GM23248 (cell line): ENCODE data around the gene VANGL2.

Experiments
- EZH2 ChIP-seq: fragments of 200-600 bp; sonication (generic); IDR thresholded peaks from 2 replicates; pipeline ENCODE4 v1.6.1; 2018; ENCODE audit warnings: antibody characterized with exemption, mild to moderate bottlenecking; ENCODE audit not compliant: insufficient read depth, poor library complexity, severe bottlenecking
- EZH2phosphoT487 ChIP-seq: fragments of 200-600 bp; sonication (generic); IDR thresholded peaks from 2 replicates; pipeline ENCODE4 v1.6.1; 2018; ENCODE audit warnings: antibody characterized with exemption, moderate library complexity, mild to moderate bottlenecking, low read depth; ENCODE audit not compliant: insufficient read depth

DNA sequence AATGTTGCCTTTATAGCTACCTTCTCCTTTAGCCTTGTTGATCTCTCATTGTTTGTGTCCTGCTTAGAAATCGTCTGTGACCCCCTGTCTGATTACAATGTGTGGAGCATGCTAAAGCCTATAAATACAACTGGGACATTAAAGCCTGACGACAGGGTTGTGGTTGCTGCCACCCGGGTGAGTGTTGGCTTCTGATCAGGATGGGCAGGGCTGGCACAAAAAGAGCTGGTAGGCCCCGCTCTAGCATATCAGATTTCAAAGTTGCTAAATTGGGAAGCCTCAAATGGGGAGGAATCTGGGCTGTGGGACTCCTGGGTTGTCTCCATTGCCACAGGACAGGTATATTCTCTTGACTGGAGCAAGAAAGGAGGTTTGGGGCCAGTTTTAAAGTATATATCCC lies 48.7 kb upstream of the VANGL2 start:
- no peak for TF ChIP-seq EZH2phosphoT487
- TF ChIP-seq EZH2 = no peak
